Testis (tissue), 3 donors: Measurements from ENCODE around the gene MAN1C1. TPM values are rescaled to one million over a fixed set of nuclear protein-coding genes. Genes with fewer than 3 reads are reported as not detected.

ENCODE experiments used
- DNase-seq: peaks from one replicate; pipeline ENCODE4 v3.0.0-alpha.2; 2019
- H3K27ac ChIP-seq, 2 donors: fragments of 200-600 bp; sonication (generic); one replicate each; pipeline ENCODE4 v1.5.1; 2019
- H3K27me3 ChIP-seq: fragments of 200-600 bp; sonication (generic); one replicate; pipeline ENCODE4 v1.5.1; 2019
- H3K36me3 ChIP-seq: fragments of 200-600 bp; sonication (generic); one replicate; pipeline ENCODE4 v1.5.1; 2017; ENCODE audit warnings: low read depth; ENCODE audit errors: missing control alignments
- H3K4me1 ChIP-seq: fragments of 200-600 bp; sonication (generic); one replicate; pipeline ENCODE4 v1.5.1; 2019
- H3K4me3 ChIP-seq, 2 donors: fragments of 200-600 bp; sonication (generic); one replicate each; pipeline ENCODE4 v1.5.1; 2017 to 2019
- H3K9me3 ChIP-seq: fragments of 200-600 bp; sonication (generic); one replicate; pipeline ENCODE4 v1.5.1; 2017
- CTCF ChIP-seq, 3 experiments: fragments of 450-650 bp in 2 of 3; fragments of 200-600 bp in 1 of 3; sonication (generic) in 1 of 3; IDR thresholded peaks; one replicate each; pipeline ENCODE4 v1.5.1; 2016 to 2019; ENCODE audit warnings: antibody characterized with exemption in 3 of 3, mild to moderate bottlenecking in 2 of 3, moderate library complexity in 1 of 3
- POLR2A ChIP-seq: fragments of 450-650 bp; IDR thresholded peaks from one replicate; pipeline ENCODE4 v1.6.1; 2017; ENCODE audit warnings: antibody characterized with exemption, mild to moderate bottlenecking, moderate library complexity
- WGBS, 2 donors: methylation state at CpG; one replicate each; pipeline ENCODE4 v1.1.5; 2018; 5-methylcytosine and 5-hydroxymethylcytosine counted together
- intact Hi-C: fragments of 100-400 bp; cut with DNase I; formaldehyde crosslinking; loops from one replicate; pipeline ENCODE4 v1.15.1; 2023; ENCODE audit warnings: low total_unique reads
- polyA plus RNA-seq: library from polyadenylated mRNA; stranded (reverse); fragments of 350-450 nt; fragmentation: Illumina TruSeq; extraction: RNeasy Lipid Tissue Mini Kit (QIAGEN cat#74804); gene quantifications from one replicate; pipeline ENCODE4 v1.2.3, GENCODE V29; 2014; ENCODE audit warnings: low read depth, low replicate concordance; ENCODE audit not compliant: insufficient read depth
- total RNA-seq, 2 donors: library from RNA; depleted of rRNA; stranded (reverse); fragments of >200 nt; gene quantifications; one replicate each; pipeline ENCODE4 v1.2.3, GENCODE V29; 2016

The MAN1C1 gene
- total and polyA plus RNA-seq, 3 donors from 2014 or later: 12.8 to 21.1 (median 14.8) TPM

GRCh38 chr1:25740071-25740470 lies 123.5 kb downstream of the MAN1C1 start:
- Histone ChIP-seq H3K4me1 (peaks cover 26% of the 10 kb centered on the region), H3K36me3 (no peaks in the 10 kb centered on the region), H3K27ac (no peak overlapping the region), H3K9me3 (no peaks in the 10 kb centered on the region), H3K27me3 (no peaks in the 10 kb centered on the region), H3K4me3 (no peak overlapping the region)
- 90 to 95% methylated on average over 10 of the region's 10 CpGs for WGBS, 2 donors
- TF ChIP-seq POLR2A: no peak
- no peak for TF ChIP-seq CTCF (IDR thresholded peaks at IDR 0.05)
- no peak for DNase-seq
- intact Hi-C loops: loop anchor here (5.0 kb wide), 1 partner anchor 43 kb away; no protein-coding TSS in a partner anchor

GRCh38 chr1:25742316-25742715 lies 125.7 kb downstream of the MAN1C1 start:
- Histone ChIP-seq H3K36me3 (no peaks in the 10 kb centered on the region), H3K4me1 (peaks cover 23% of the 10 kb centered on the region), H3K27me3 (no peaks in the 10 kb centered on the region), H3K4me3 (no peak overlapping the region), H3K27ac (no peak overlapping the region), H3K9me3 (no peaks in the 10 kb centered on the region)
- DNase-seq: no peak
- no peak for TF ChIP-seq CTCF (IDR thresholded peaks at IDR 0.05)
- no peak for TF ChIP-seq POLR2A
- intact Hi-C loops: loop anchor here (5.0 kb wide), 1 partner anchor 45 kb away; no protein-coding TSS in a partner anchor
- 85 to 91% methylated on average over 7 of the region's 7 CpGs for WGBS, 2 donors

GRCh38 chr1:25743164-25744139 lies 126.9 kb downstream of the MAN1C1 start:
- WGBS, 2 donors: 47 to 63% methylated on average over 10 to 17 of the region's 17 CpGs
- H3K4me1 ChIP-seq: peaks cover 23% of the 10 kb centered on the region
- intact Hi-C loops: loop anchor here (5.0 kb wide), 1 partner anchor 46 kb away; no protein-coding TSS in a partner anchor

GRCh38 chr1:25744140-25744581 lies 127.6 kb downstream of the MAN1C1 start:
- Histone ChIP-seq H3K4me1 (peaks cover 23% of the 10 kb centered on the region), H3K36me3 (no peaks in the 10 kb centered on the region), H3K27me3 (no peaks in the 10 kb centered on the region), H3K4me3 (no peak overlapping the region), H3K27ac (peak overlapping the region; percentile 62 to 76), H3K9me3 (no peaks in the 10 kb centered on the region)
- DNase-seq: peak; percentile 86
- intact Hi-C loops: loop anchor here (5.0 kb wide), 1 partner anchor 47 kb away; no protein-coding TSS in a partner anchor
- TF ChIP-seq POLR2A (no peak), CTCF (IDR thresholded peaks at IDR 0.05) (peak in 2 of 3 experiments; percentile 19 to 32)
- 49 to 52% methylated on average over 5 to 8 of the region's 8 CpGs for WGBS, 2 donors

More at GRCh38 chr1:25743164-25744139, 126.9 kb downstream of the MAN1C1 start:
- peak overlapping the region; percentile 62 to 76 for H3K27ac ChIP-seq
- H3K4me3 ChIP-seq: no peak overlapping the region
- H3K36me3 ChIP-seq: no peaks in the 10 kb centered on the region
- TF ChIP-seq POLR2A (no peak), CTCF (IDR thresholded peaks at IDR 0.05) (no peak)
- DNase-seq: peak; percentile 89
- H3K27me3 ChIP-seq: no peaks in the 10 kb centered on the region
- no peaks in the 10 kb centered on the region for H3K9me3 ChIP-seq
